Vagina (tissue), 2 donors: ENCODE results near the gene PTGR1. TPM values are rescaled to one million over a fixed set of nuclear protein-coding genes. Genes with fewer than 3 reads are reported as not detected.
A peak's percentile ranks its signal among the peaks of the same experiment; 100 is the strongest.

Source experiments
- DNase-seq, 2 donors: peaks; one replicate each; pipeline ENCODE4 v3.0.0-alpha.2; 2017; ENCODE audit errors: extremely low spot score in 2 of 2
- H3K27ac ChIP-seq: fragments of 200-600 bp; sonication (generic); one replicate; pipeline ENCODE4 v1.5.1; 2019
- H3K27me3 ChIP-seq: fragments of 200-600 bp; sonication (generic); one replicate; pipeline ENCODE4 v1.5.1; 2019
- H3K36me3 ChIP-seq, 2 donors: fragments of 200-600 bp; sonication (generic); one replicate each; pipeline ENCODE4 v1.5.1; 2017 to 2019
- H3K4me1 ChIP-seq: fragments of 200-600 bp; sonication (generic); one replicate; pipeline ENCODE4 v1.5.1; 2019
- H3K4me3 ChIP-seq, 2 donors: fragments of 200-600 bp; sonication (generic); 1 replicate in 1 of 2; 2 replicates in 1 of 2; pipeline ENCODE4 v1.5.1; 2016 to 2019
- H3K9me3 ChIP-seq: fragments of 200-600 bp; sonication (generic); one replicate; pipeline ENCODE4 v1.5.1; 2019
- POLR2A ChIP-seq, 2 donors: fragments of 450-650 bp; IDR thresholded peaks; one replicate each; pipeline ENCODE4 v1.6.1; 2017; ENCODE audit warnings: antibody characterized with exemption in 2 of 2, mild to moderate bottlenecking in 2 of 2, moderate library complexity in 2 of 2
- POLR2AphosphoS5 ChIP-seq, 2 donors: sonication (generic); formaldehyde crosslinking; IDR thresholded peaks; one replicate each; pipeline ENCODE4 v1.9.0; 2017; ENCODE audit warnings: antibody characterized with exemption in 2 of 2, mild to moderate bottlenecking in 2 of 2, low read depth in 1 of 2; ENCODE audit not compliant: insufficient read depth in 1 of 2
- intact Hi-C: fragments of 100-400 bp; cut with DNase I; formaldehyde crosslinking; loops from one replicate; pipeline ENCODE4 v1.15.1; 2023
- total RNA-seq: library from RNA; depleted of rRNA; stranded (reverse); fragments of >200 nt; gene quantifications from one replicate; pipeline ENCODE4 v1.2.3, GENCODE V29; 2016
- TF ChIP-seq, protein P1 (sequence below), 3 experiments: fragments of 450-650 bp in 2 of 3; fragments of 200-600 bp in 1 of 3; sonication (generic) in 1 of 3; IDR thresholded peaks; one replicate each; pipeline ENCODE4 v1.5.1; 2017 to 2019; ENCODE audit warnings: antibody characterized with exemption in 3 of 3, mild to moderate bottlenecking in 2 of 3, moderate library complexity in 2 of 3

Gene PTGR1
- 40.3 TPM for total RNA-seq

DNA sequence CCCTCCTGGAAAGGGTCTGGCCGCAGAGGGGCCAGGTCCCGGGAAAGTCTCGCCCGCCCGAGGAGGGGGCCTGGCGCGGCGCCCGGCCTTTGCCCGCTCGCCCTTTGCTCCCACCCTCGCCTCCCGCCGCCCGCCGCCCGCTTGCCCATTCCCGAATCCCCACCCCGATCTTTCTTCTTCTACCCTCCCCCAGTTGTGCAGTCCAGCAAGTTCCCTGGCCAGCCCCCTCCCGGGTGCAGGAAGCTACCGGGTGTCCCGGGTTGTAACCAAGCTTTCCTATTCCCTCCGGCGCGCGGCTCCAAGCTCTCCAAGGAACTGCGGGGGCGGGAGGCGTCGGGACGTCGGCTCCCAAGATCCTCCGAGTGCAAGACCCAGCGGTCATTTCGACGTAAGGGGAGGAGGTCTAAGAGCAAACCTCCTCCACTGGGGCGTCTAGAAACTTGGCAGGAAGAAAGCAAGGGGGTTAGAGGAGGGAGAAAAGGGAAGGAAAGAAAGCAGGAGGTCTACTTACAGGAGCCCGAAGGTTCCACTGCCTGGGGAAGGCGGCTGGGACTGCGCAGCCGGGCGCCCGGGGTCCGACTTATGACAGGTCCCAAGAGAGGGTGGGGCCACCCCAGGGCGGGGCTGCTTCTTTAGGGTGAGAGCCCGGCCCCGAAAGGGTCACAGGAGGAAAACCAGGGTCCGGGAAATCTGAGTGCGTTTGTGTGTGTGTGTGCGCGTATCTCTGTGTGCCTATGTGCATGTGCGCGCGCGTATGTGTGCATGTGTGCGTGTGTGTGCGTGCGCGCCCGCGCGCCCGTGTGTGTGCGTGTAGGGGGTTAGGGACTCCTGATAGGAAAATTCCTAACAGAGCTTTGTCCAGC is at the start of gene PTGR1:
Gene PTGR1, minus strand, starts transcription at position 556 of the 863 bp plus-strand sequence. CDS start 2,225 bp downstream, outside the sequence.
- DNase-seq, result peak in 1 of 2 donors; percentile 93
- H3K9me3 ChIP-seq, result no peaks in the 10 kb centered on the region
- H3K4me3 ChIP-seq, result peak within 1 kb of the TSS; percentile 74 to 86
- TF ChIP-seq, protein P1, sequence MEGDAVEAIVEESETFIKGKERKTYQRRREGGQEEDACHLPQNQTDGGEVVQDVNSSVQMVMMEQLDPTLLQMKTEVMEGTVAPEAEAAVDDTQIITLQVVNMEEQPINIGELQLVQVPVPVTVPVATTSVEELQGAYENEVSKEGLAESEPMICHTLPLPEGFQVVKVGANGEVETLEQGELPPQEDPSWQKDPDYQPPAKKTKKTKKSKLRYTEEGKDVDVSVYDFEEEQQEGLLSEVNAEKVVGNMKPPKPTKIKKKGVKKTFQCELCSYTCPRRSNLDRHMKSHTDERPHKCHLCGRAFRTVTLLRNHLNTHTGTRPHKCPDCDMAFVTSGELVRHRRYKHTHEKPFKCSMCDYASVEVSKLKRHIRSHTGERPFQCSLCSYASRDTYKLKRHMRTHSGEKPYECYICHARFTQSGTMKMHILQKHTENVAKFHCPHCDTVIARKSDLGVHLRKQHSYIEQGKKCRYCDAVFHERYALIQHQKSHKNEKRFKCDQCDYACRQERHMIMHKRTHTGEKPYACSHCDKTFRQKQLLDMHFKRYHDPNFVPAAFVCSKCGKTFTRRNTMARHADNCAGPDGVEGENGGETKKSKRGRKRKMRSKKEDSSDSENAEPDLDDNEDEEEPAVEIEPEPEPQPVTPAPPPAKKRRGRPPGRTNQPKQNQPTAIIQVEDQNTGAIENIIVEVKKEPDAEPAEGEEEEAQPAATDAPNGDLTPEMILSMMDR (IDR thresholded peaks at IDR 0.05), result no peak
- peak in 1 of 2 donors; percentile 17 for TF ChIP-seq POLR2A (IDR thresholded peaks at IDR 0.05)
- peak in 1 of 2 donors; percentile 83 for TF ChIP-seq POLR2AphosphoS5 (IDR thresholded peaks at IDR 0.05; ENCODE audit: insufficient read depth in 1 of 2, low read depth in 1 of 2)
- peak within 1 kb of the TSS; percentile 84 for H3K27ac ChIP-seq
- peaks cover 0 to 9% of the 10 kb centered on the region in 2 donors for H3K36me3 ChIP-seq
- H3K27me3 ChIP-seq, result no peaks in the 10 kb centered on the region
- intact Hi-C loops, result no loop called here
- no peaks in the 10 kb centered on the region for H3K4me1 ChIP-seq

DNA sequence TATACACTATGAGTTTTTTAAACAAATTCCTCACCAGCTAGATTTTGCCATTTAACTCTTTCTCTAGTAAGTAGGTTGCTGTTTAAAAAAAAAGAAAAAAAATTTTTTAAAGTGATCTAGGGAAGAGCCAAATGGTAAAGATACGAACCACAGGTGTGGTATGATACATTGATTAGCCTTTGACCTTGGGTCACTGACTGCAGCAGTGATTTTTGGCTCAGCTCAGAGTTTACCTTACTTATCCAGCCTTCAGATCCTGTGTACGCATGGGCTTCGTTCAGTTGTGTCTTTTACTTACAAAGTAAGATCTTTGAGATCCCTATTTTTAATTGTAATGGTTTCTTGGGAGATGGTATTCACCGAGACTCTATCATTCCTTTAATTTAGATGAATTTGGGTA is 49.6 kb upstream of the PTGR1 start:
- H3K36me3 ChIP-seq, result peaks cover 0 to 32% of the 10 kb centered on the region in 2 donors
- TF ChIP-seq POLR2A (IDR thresholded peaks at IDR 0.05), result no peak
- no peak overlapping the region for H3K4me3 ChIP-seq
- no peaks in the 10 kb centered on the region for H3K27me3 ChIP-seq
- no peaks in the 10 kb centered on the region for H3K9me3 ChIP-seq
- intact Hi-C loops, result no loop called here
- DNase-seq, result no peak
- H3K4me1 ChIP-seq, result no peaks in the 10 kb centered on the region
- H3K27ac ChIP-seq, result no peak overlapping the region

DNA sequence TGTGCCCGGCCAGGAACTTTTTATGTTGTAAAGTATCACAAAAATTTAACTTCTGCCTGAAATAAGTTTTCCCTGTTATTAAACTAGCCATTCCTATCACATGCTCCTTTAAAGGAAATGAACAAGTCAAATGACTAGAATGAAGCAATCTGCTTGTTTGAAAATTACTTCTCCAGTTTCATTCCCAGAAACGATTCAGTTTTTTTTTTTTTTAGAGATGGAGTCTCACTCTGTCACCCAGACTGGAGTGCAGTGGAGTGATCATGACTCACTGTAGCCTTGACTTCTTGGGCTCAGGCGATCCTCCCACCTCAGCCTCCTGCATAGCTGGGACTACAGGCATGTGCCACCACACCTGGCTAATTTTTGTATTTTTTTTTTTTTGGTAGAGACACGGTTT is 48.6 kb upstream of the PTGR1 start:
- TF ChIP-seq, protein P1 (IDR thresholded peaks at IDR 0.05), result no peak
- TF ChIP-seq POLR2A (IDR thresholded peaks at IDR 0.05) (no peak), POLR2AphosphoS5 (IDR thresholded peaks at IDR 0.05; ENCODE audit: insufficient read depth in 1 of 2, low read depth in 1 of 2) (no peak)
- DNase-seq, result no peak
- Histone ChIP-seq H3K27ac (peak overlapping the region; percentile 55), H3K27me3 (no peaks in the 10 kb centered on the region), H3K4me1 (no peaks in the 10 kb centered on the region), H3K36me3 (peaks cover 0 to 32% of the 10 kb centered on the region in 2 donors), H3K9me3 (no peaks in the 10 kb centered on the region), H3K4me3 (no peak overlapping the region)
- intact Hi-C loops, result no loop called here

DNA sequence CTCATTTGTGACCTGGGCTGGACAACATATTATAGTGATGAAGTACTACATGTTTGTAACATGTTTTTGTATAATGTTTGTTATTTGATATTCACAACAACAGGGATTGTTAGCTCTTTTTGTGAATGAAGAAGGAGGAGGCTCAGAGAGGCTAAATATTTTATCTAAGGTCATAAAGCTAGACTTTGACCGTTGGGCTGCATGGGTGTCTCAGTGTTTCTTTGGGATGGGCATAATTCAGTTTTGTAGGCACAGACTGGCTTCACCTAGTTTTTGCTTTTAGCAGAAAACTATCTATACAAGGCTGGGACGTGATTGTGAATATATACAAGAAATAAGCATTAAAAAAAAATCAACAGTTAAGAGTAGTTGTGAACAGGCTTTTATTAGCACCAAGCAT is 47.0 kb upstream of the PTGR1 start:
- no peak for DNase-seq
- Histone ChIP-seq H3K4me1 (no peaks in the 10 kb centered on the region), H3K27ac (no peak overlapping the region), H3K9me3 (no peaks in the 10 kb centered on the region), H3K4me3 (no peak overlapping the region), H3K36me3 (peaks cover 0 to 32% of the 10 kb centered on the region in 2 donors), H3K27me3 (no peaks in the 10 kb centered on the region)
- intact Hi-C loops, result no loop called here
- TF ChIP-seq POLR2AphosphoS5 (IDR thresholded peaks at IDR 0.05; ENCODE audit: insufficient read depth in 1 of 2, low read depth in 1 of 2) (no peak), POLR2A (IDR thresholded peaks at IDR 0.05) (no peak)
- TF ChIP-seq, protein P1 (IDR thresholded peaks at IDR 0.05), result no peak

DNA sequence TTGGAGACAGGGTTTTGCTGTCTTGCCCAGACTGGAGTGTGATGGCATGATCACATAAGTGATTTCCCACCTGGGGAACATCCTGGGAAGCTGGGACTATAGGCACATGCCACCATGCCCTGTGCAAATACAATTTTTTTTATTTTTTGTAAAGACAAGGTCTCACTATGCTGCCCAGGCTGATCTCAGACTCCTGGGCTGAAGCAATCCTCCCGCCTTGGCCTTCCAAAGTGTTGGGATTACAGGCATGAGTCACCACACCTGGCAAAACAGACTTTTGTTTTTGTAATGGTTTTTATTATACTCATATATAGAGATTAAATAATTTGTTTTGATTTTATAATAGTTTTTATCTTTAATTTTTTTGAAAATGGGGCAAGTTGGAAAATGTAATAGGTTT is 46.4 kb upstream of the PTGR1 start:
- TF ChIP-seq POLR2AphosphoS5 (IDR thresholded peaks at IDR 0.05; ENCODE audit: insufficient read depth in 1 of 2, low read depth in 1 of 2) (no peak), POLR2A (IDR thresholded peaks at IDR 0.05) (no peak)
- TF ChIP-seq, protein P1 (IDR thresholded peaks at IDR 0.05), result no peak
- no peak for DNase-seq
- H3K9me3 ChIP-seq, result no peaks in the 10 kb centered on the region
- no peaks in the 10 kb centered on the region for H3K27me3 ChIP-seq
- intact Hi-C loops, result no loop called here
- no peaks in the 10 kb centered on the region for H3K4me1 ChIP-seq
- H3K36me3 ChIP-seq, result peaks cover 0 to 32% of the 10 kb centered on the region in 2 donors
- no peak overlapping the region for H3K4me3 ChIP-seq
- no peak overlapping the region for H3K27ac ChIP-seq
